Measurements from ENCODE around the gene HNRNPL.

- TF ChIP-seq CTCF (IDR thresholded peaks at IDR 0.05; ENCODE audit: poor library complexity, severe bottlenecking): peak; percentile 35
- no peak for TF ChIP-seq TAF1 (IDR thresholded peaks at IDR 0.05; ENCODE audit: low read depth)
- peak; percentile 28 for TF ChIP-seq RAD21 (conservative IDR thresholded peaks at IDR 0.05)
- peak; percentile 91 for TF ChIP-seq POLR2AphosphoS5 (IDR thresholded peaks at IDR 0.05)
- TF ChIP-seq EZH2 (IDR thresholded peaks at IDR 0.05; ENCODE audit: borderline replicate concordance, insufficient read depth, low read length, poor library complexity, severe bottlenecking): no peak
- TF ChIP-seq EP300 (conservative IDR thresholded peaks at IDR 0.05; ENCODE audit: poor library complexity, severe bottlenecking): peak; percentile 43
- peak; percentile 43 for TF ChIP-seq SMC3 (conservative IDR thresholded peaks at IDR 0.05; ENCODE audit: poor library complexity)
Measured at GRCh38 chr19:38850436-38850975, 720 bp upstream of the HNRNPL start.

All from neural cell (in vitro differentiated cells).